Psoas muscle (tissue), 8 donors: Measurements from ENCODE around the gene CIC. TPM values are rescaled to one million over a fixed set of nuclear protein-coding genes. Genes with fewer than 3 reads are reported as not detected.

Experiments used
- ATAC-seq, 4 donors: fragments of 200-7000 bp; cut with Tn5 transposase; one replicate each; pipeline ENCODE4 v1.9.1; 2020; ENCODE audit warnings: moderate library complexity in 3 of 4, mild to moderate bottlenecking in 2 of 4
- DNase-seq, 2 donors: peaks; one replicate each; pipeline ENCODE4 v3.0.0-alpha.2; 2020
- H3K27ac ChIP-seq: fragments of 200-600 bp; one replicate; pipeline ENCODE4 v1.8.0; 2022
- H3K27me3 ChIP-seq, 3 donors: fragments of 200-600 bp in 1 of 3; one replicate each; pipeline versions ENCODE4 v1.6.1 to v1.8.0; 2013 to 2022; ENCODE audit warnings: low read length in 2 of 3, mild to moderate bottlenecking in 2 of 3, moderate library complexity in 1 of 3; ENCODE audit not compliant: insufficient read depth in 3 of 3
- H3K36me3 ChIP-seq, 2 donors: fragments of 200-600 bp in 1 of 2; one replicate each; pipeline versions ENCODE4 v1.6.1 to v1.8.0; 2013 to 2022; ENCODE audit warnings: low read depth in 1 of 2, mild to moderate bottlenecking in 1 of 2, moderate library complexity in 1 of 2; ENCODE audit not compliant: insufficient read depth in 1 of 2
- H3K4me1 ChIP-seq: fragments of 200-600 bp; one replicate; pipeline ENCODE4 v1.8.0; 2022
- H3K4me3 ChIP-seq: fragments of 200-600 bp; one replicate; pipeline ENCODE4 v1.8.0; 2022; ENCODE audit warnings: mild to moderate bottlenecking
- H3K9me3 ChIP-seq: fragments of 200-600 bp; one replicate; pipeline ENCODE4 v1.8.0; 2022
- WGBS, 3 donors: extraction: QIAGEN DNeasy Blood & Tissue Kit; methylation state at CpG; one replicate each; pipeline versions ENCODE4 v1.1.6 to v1.1.7; 2013; 5-methylcytosine and 5-hydroxymethylcytosine counted together
- intact Hi-C, 2 donors: fragments of 100-400 bp; cut with DNase I; formaldehyde crosslinking; loops; one replicate each; pipeline versions ENCODE4 v1.11.0 to v1.14.2; 2022
- polyA plus RNA-seq, 3 donors: library from polyadenylated mRNA; stranded (reverse); fragments of 200-250 nt; gene quantifications; one replicate each; pipeline ENCODE4 v1.2.3, GENCODE V29; 2013
- total RNA-seq, 4 donors: library from RNA; stranded (reverse); fragmentation: NEBNext Ultra II Directional in 2 of 4; extraction: Animal tissue kit (Norgen Biotek cat#: 25700) in 2 of 4; gene quantifications; one replicate each; pipeline versions ENCODE4 v1.2.1 to v1.2.4, GENCODE V29; 2021 to 2023
- TF ChIP-seq, protein P1 (sequence below): fragments of 200-600 bp; IDR thresholded peaks from one replicate; pipeline ENCODE4 v1.8.0; 2022; ENCODE audit warnings: antibody characterized with exemption
- donor health status: healthy with polysubstance abuse.
- donor health status: DM: no; HTN: no; CAD: no; lungs with moderate emphysema.
- donor health status: Bipolar disorder and iron deficiency.
- donor health status: healthy.
- donor health status: DM: yes; HTN: yes; CAD: no.
- donor health status: DM: no; HTN: no; CAD: no.
- donor health status: DM: no; HTN: no; CAD: no.
- donor health status: DM: yes; HTN: yes; CAD: no.

Gene CIC
- total and polyA plus RNA-seq, 7 donors: 17.1 to 55.0 (median 36.4) TPM

DNA sequence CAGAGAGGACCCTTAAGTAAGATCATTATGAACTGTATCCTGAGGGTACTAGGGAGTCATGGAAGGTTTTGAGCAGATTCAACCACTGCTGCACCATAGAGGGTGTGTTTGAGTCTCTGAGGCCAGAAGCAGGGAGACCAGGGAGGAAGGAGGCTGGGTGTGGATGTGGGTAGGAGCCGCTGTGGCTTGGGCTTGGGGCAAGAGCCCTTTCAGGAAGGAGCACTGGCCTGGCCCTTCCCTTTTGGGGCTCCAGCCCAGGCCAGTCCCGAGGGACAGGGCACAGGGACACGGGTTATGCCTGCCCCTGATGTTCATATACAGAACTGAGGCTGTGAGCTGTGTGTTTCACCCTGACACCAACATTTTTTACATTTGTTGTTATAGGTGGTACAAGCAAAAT is 7.2 kb downstream of the CIC start:
- 44 to 58% (median 54%) methylated on average over 3 of the region's 3 CpGs for WGBS, 3 donors
- DNase-seq (no peak), ATAC-seq (no peak)
- H3K36me3 ChIP-seq: peaks cover 4 to 47% of the 10 kb centered on the region in 2 donors
- H3K4me1 ChIP-seq: peaks cover 64% of the 10 kb centered on the region
- TF ChIP-seq, protein P1, sequence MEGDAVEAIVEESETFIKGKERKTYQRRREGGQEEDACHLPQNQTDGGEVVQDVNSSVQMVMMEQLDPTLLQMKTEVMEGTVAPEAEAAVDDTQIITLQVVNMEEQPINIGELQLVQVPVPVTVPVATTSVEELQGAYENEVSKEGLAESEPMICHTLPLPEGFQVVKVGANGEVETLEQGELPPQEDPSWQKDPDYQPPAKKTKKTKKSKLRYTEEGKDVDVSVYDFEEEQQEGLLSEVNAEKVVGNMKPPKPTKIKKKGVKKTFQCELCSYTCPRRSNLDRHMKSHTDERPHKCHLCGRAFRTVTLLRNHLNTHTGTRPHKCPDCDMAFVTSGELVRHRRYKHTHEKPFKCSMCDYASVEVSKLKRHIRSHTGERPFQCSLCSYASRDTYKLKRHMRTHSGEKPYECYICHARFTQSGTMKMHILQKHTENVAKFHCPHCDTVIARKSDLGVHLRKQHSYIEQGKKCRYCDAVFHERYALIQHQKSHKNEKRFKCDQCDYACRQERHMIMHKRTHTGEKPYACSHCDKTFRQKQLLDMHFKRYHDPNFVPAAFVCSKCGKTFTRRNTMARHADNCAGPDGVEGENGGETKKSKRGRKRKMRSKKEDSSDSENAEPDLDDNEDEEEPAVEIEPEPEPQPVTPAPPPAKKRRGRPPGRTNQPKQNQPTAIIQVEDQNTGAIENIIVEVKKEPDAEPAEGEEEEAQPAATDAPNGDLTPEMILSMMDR: no peak
- H3K4me3 ChIP-seq: no peak overlapping the region
- H3K9me3 ChIP-seq: no peaks in the 10 kb centered on the region
- no peaks in the 10 kb centered on the region for H3K27me3 ChIP-seq
- H3K27ac ChIP-seq: no peak overlapping the region
- intact Hi-C loops: no loop called here

DNA sequence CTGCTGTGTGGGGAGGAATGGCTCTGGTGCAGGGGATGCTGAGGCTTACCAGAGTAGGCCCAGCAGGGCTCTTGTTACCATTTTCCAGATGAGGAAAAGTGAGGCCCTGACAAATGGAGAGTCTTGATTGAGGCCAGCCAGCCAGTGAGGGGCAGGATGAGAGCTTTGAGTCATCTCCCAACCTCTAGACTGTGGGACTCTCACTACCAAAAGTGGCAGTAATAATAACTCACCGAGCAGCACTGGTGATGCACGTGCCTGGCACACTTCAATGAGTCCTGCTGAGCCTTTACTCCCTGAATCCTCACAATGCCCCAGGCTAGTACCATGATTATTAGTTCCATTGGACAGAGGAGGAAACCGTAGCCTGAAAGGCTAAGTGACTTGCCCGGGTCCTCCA is 7.8 kb downstream of the CIC start:
- Histone ChIP-seq H3K27ac (peak overlapping the region; percentile 91), H3K4me1 (peaks cover 64% of the 10 kb centered on the region), H3K27me3 (no peaks in the 10 kb centered on the region), H3K4me3 (no peak overlapping the region), H3K9me3 (no peaks in the 10 kb centered on the region), H3K36me3 (peaks cover 4 to 45% of the 10 kb centered on the region in 2 donors)
- no peak for ATAC-seq
- TF ChIP-seq, protein P1: no peak
- 62 to 82% (median 63%) methylated on average over 4 of the region's 4 CpGs for WGBS, 3 donors
- DNase-seq: no peak
- intact Hi-C loops: no loop called here

DNA sequence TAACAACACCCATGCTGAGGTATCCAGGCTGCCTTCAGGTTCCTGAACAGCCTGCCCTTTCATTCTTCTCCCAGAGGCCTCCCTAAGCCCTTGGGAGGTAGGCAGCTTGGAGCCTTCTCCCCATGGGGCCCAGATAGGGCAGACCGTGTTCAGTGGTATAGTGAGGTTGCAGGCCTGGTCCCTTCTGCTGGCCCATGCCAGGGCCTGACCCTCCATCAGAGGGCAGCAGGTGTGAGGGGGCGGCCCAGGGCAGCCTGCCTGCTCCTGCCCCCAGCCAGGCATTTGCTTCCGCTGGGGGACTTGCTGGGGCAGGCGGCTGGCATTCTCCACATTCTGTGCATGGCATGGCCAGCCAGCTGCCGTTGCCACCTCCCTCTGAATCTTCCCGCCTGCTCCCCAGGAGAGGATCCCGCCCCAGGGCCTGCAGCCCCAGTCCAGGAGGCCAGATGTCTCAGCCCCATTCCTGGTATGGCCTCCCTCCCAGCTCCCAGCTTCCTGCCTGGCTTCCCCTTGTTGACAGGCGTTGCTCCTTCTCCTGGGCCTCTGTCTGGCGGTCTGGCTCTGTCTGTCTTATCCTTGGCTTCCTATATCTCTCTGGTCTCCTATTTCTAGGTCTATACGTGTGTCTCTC is 8.9 kb downstream of the CIC start:
- Histone ChIP-seq H3K4me1 (peaks cover 71% of the 10 kb centered on the region), H3K27me3 (no peaks in the 10 kb centered on the region), H3K27ac (peak overlapping the region; percentile 91), H3K36me3 (peaks cover 0 to 34% of the 10 kb centered on the region in 2 donors), H3K4me3 (peak overlapping the region; percentile 77), H3K9me3 (no peaks in the 10 kb centered on the region)
- no peak for ATAC-seq
- TF ChIP-seq, protein P1: no peak
- intact Hi-C loops: loop anchor here in 1 of 2 donors (2.0 kb wide), 1 partner anchor 31 kb away; no protein-coding TSS in a partner anchor
- DNase-seq: peak in 1 of 2 donors; percentile 53
- WGBS, 3 donors: 20 to 31% (median 22%) methylated on average over 9 to 10 of the region's 10 CpGs

DNA sequence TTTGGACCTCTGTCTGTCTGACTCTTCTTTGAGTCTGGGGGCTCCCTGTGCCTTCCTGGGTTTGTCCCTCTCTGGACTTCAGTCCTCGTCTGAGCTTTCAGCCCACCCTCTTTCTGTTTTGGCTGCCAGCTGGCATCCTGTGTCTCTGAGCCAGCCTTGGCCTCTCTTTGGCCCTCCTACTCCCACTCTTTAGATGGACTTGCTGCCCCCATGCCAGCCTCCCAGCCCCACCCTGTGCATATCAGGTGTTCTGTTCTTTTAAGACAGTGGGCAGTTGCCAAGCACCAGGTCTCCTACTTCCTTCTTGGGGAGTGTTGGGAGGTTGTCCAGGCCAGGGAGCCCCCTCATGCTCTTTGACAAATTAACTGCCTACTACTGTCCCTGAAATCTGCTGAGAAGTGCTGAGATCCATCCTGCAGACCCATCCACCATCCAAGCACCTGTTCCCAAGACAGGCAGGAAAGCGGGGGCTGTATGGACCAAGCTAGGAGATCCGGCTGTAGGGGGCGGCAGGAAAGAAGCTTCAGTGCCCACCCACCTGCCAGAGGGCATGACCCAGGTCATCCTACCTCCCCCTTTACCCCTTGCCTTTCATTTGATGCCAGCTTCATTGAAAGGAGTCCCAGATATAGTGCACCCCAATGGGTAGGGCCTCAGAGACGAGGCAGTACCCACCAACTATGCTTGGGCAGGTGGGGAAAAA is 9.6 kb downstream of the CIC start:
- TF ChIP-seq, protein P1: no peak
- no peak for DNase-seq
- Histone ChIP-seq H3K27me3 (no peaks in the 10 kb centered on the region), H3K36me3 (peaks cover 0 to 28% of the 10 kb centered on the region in 2 donors), H3K9me3 (no peaks in the 10 kb centered on the region), H3K27ac (peak overlapping the region; percentile 91), H3K4me3 (peak overlapping the region; percentile 77), H3K4me1 (peaks cover 76% of the 10 kb centered on the region)
- intact Hi-C loops: loop anchor here in 1 of 2 donors (2.0 kb wide), 1 partner anchor 32 kb away; no protein-coding TSS in a partner anchor
- no peak for ATAC-seq
- WGBS, 3 donors: 39 to 40% (median 39%) methylated on average over 5 of the region's 5 CpGs
